Measurements from ENCODE around the gene CNOT3.

The CNOT3 gene

DNA sequence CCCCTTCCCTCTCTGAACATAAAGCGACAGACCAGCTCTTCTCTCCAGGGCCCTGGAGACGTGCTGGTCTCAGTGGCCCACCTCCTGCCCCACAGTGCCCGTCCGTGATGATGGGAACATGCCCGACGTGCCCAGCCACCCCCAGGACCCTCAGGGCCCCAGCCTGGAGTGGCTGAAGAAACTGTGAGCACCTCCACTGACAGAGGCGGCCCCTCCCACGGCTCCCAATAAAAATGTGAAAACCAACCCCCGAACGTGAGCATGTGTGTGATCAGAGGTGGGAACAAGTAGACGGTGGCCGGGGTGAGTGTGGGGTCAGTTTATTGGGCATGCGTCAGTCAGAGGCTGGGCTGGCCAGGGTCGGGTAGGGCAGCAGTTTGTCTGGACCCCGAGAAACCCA lies 30.8 kb upstream of the CNOT3 start:
- Mint-ChIP-seq H3K4me3 (no peak overlapping the region), H3K36me3 (ENCODE audit: insufficient read depth) (peaks cover 65% of the 10 kb centered on the region), H3K27me3 (no peaks in the 10 kb centered on the region), H3K4me1 (ENCODE audit: low read depth in 2 of 2) (peaks cover 15 to 35% of the 10 kb centered on the region in 2 donors), H3K27ac (no peak overlapping the region), H3K9me3 (no peaks in the 10 kb centered on the region)
- DNase-seq (no peak), ATAC-seq (replicated peaks) (no peak)

GRCh38 chr19:54107876-54108490 lies 29.6 kb upstream of the CNOT3 start:
- no peak overlapping the region for H3K4me3 Mint-ChIP-seq
- peak overlapping the region in 1 of 2 donors; percentile 52 for H3K27ac Mint-ChIP-seq
- ATAC-seq (replicated peaks) (no peak), DNase-seq (no peak)
- H3K9me3 Mint-ChIP-seq, result no peaks in the 10 kb centered on the region
- H3K4me1 Mint-ChIP-seq (ENCODE audit: low read depth in 2 of 2), result peaks cover 9 to 26% of the 10 kb centered on the region in 2 donors
- peaks cover 64% of the 10 kb centered on the region for H3K36me3 Mint-ChIP-seq (ENCODE audit: insufficient read depth)
- H3K27me3 Mint-ChIP-seq, result no peaks in the 10 kb centered on the region

GRCh38 chr19:54108496-54108895 lies 29.1 kb upstream of the CNOT3 start:
- Mint-ChIP-seq H3K27me3 (no peaks in the 10 kb centered on the region), H3K9me3 (no peaks in the 10 kb centered on the region), H3K4me3 (no peak overlapping the region), H3K4me1 (ENCODE audit: low read depth in 2 of 2) (peaks cover 5 to 23% of the 10 kb centered on the region in 2 donors), H3K36me3 (ENCODE audit: insufficient read depth) (peaks cover 64% of the 10 kb centered on the region), H3K27ac (no peak overlapping the region)
- no peak for ATAC-seq (replicated peaks)
- no peak for DNase-seq

DNA sequence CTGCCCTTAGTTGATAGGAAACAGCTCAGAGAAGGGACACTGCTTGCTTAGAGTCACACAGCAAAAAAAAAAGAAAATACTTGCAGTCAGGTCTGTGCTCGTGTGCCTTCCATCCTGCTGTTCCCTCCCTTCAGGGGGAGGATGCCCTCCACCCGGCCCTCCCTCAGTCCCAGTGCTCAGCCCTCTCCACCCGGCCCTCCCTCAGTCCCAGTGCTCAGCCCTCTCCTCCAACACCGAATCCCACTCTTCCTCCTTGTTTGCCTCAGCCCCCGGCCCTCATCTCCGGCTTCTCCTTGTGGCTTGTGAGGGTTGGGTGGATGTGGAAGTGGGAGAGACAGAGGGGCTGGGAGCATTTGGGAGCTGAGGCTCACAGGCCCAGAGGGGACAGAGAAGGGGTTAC lies 27.9 kb upstream of the CNOT3 start:
- Mint-ChIP-seq H3K36me3 (ENCODE audit: insufficient read depth) (peaks cover 60% of the 10 kb centered on the region), H3K4me3 (no peak overlapping the region), H3K27me3 (no peaks in the 10 kb centered on the region), H3K27ac (no peak overlapping the region), H3K9me3 (no peaks in the 10 kb centered on the region), H3K4me1 (ENCODE audit: low read depth in 2 of 2) (peaks cover 15 to 34% of the 10 kb centered on the region in 2 donors)
- DNase-seq (no peak), ATAC-seq (replicated peaks) (no peak)

GRCh38 chr19:54114340-54115108 lies 23.0 kb upstream of the CNOT3 start:
- H3K4me1 Mint-ChIP-seq (ENCODE audit: low read depth in 2 of 2), result peaks cover 29 to 41% of the 10 kb centered on the region in 2 donors
- DNase-seq (peak in 2 of 3 experiments; percentile 35 to 46), ATAC-seq (replicated peaks) (peak; percentile 39)
- H3K4me3 Mint-ChIP-seq, result peak overlapping the region; percentile 84 to 88
- H3K36me3 Mint-ChIP-seq (ENCODE audit: insufficient read depth), result peaks cover 55% of the 10 kb centered on the region
- H3K9me3 Mint-ChIP-seq, result no peaks in the 10 kb centered on the region
- peak overlapping the region; percentile 84 to 94 for H3K27ac Mint-ChIP-seq
- no peaks in the 10 kb centered on the region for H3K27me3 Mint-ChIP-seq

DNA sequence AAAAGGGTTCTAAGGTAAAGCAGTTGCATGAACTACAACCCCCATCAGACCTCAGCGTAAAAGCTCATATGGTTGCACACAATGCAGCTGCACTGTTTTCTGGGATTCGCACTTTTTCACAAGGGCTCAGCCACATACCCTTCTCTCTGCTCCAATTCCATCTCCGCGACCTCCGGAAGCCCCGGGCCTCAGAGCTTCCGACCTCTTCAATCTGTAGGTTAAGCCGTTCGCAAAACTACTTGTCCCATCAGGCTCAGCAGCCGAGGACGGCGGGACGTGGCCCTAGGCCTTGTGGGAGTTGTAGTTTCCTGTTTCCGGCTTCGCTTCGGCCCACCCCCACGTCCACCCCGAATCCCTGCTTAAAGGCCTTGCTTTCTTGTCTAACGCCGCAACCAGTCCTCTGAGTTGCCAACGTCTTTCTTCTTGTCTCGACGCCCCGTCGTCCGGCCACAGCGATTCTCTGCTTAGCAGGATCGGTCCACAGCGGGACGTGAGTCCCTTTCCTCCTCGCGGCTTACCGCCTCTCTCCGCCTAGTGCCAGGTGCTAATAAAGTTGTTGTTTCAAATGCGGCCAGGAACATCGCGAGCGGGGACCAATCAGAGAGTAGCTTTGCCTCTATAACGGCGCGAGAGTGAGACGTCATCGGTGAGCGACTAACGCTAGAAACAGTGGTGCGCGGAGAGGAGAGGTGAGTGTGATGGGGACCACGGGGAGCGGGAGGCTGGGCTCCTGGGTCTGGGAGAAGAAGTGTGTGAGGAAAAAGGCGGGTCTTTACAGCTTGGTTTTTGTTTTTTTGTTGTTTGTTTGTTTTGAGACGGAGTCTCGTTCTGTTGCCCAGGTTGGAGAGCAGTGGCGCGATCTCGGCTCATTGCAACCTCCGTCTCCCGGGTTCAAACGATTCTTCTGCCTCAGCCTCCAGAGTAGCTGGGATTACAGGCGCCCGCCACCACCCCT lies 22.2 kb upstream of the CNOT3 start, which contains the start of the genes PRPF31 and TFPT:
TSS of gene PRPF31 (plus strand) at position 646 of the 955 bp plus-strand sequence. CDS start 2,525 bp downstream, outside the sequence.
TSS of gene TFPT (minus strand) at position 549 of the 955 bp plus-strand sequence. CDS start at position 161, 388 bp downstream.
- no peaks in the 10 kb centered on the region for H3K9me3 Mint-ChIP-seq
- peaks cover 57% of the 10 kb centered on the region for H3K36me3 Mint-ChIP-seq (ENCODE audit: insufficient read depth)
- peaks cover 29 to 38% of the 10 kb centered on the region in 2 donors for H3K4me1 Mint-ChIP-seq (ENCODE audit: low read depth in 2 of 2)
- H3K27ac Mint-ChIP-seq, result peak within 1 kb of the TSS; percentile 84 to 94
- ATAC-seq (replicated peaks), result peak; percentile 87
- H3K4me3 Mint-ChIP-seq, result peak within 1 kb of the TSS; percentile 84 to 88
- peak; percentile 93 to 97 (median 97) for DNase-seq
- no peaks in the 10 kb centered on the region for H3K27me3 Mint-ChIP-seq

DNA sequence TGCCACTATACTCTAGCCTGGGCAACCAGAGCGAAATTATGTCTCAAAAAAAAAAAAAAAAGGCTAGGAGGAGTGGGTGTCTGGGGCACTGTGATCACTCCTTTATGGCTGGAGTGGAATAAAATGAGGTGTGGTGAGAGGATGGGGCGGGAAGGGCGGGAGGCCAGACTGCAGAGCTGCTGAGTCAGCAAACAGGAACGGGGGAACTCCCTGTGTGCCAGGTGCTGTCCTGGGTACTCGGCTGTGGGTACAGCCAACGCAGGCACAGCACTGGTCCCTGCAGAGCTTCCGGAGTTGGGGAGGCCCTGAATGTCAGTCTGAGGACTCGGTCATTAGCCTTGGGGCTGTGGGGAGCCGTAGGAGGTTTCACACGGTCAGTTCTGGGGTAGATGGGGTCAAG lies 16.3 kb upstream of the CNOT3 start:
- H3K4me1 Mint-ChIP-seq (ENCODE audit: low read depth in 2 of 2), result peaks cover 7 to 11% of the 10 kb centered on the region in 2 donors
- no peak overlapping the region for H3K4me3 Mint-ChIP-seq
- DNase-seq (no peak), ATAC-seq (replicated peaks) (no peak)
- no peaks in the 10 kb centered on the region for H3K9me3 Mint-ChIP-seq
- peaks cover 62% of the 10 kb centered on the region for H3K36me3 Mint-ChIP-seq (ENCODE audit: insufficient read depth)
- H3K27ac Mint-ChIP-seq, result no peak overlapping the region
- H3K27me3 Mint-ChIP-seq, result no peaks in the 10 kb centered on the region

DNA sequence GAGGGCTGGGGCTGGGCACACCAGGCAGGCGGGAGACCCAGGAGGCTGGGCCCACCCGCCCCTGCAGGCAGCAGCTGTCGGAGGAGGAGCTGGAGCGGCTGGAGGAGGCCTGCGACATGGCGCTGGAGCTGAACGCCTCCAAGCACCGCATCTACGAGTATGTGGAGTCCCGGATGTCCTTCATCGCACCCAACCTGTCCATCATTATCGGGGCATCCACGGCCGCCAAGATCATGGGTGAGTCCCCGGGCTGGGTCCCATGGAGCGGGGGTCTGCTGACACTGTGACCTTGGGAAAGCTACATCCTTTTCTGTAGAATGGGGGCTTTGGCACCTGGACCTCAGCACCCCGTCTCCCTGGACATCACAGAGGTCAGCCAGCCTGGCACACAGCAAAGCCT lies 13.9 kb upstream of the CNOT3 start:
- H3K36me3 Mint-ChIP-seq (ENCODE audit: insufficient read depth), result peaks cover 62% of the 10 kb centered on the region
- no peaks in the 10 kb centered on the region for H3K9me3 Mint-ChIP-seq
- no peak for DNase-seq
- no peak for ATAC-seq (replicated peaks)
- H3K27ac Mint-ChIP-seq, result no peak overlapping the region
- no peak overlapping the region for H3K4me3 Mint-ChIP-seq
- H3K27me3 Mint-ChIP-seq, result no peaks in the 10 kb centered on the region
- H3K4me1 Mint-ChIP-seq (ENCODE audit: low read depth in 2 of 2), result no peaks in the 10 kb centered on the region

- Mint-ChIP-seq H3K4me1 (ENCODE audit: low read depth in 2 of 2) (no peaks in the 10 kb centered on the region), H3K4me3 (no peak overlapping the region), H3K27me3 (no peaks in the 10 kb centered on the region), H3K9me3 (no peaks in the 10 kb centered on the region), H3K27ac (no peak overlapping the region), H3K36me3 (ENCODE audit: insufficient read depth) (peaks cover 62% of the 10 kb centered on the region)
- ATAC-seq (replicated peaks) (no peak), DNase-seq (no peak)
Measured at GRCh38 chr19:54124393-54124792, 13.2 kb upstream of the CNOT3 start.

GRCh38 chr19:54125713-54126112 lies 11.8 kb upstream of the CNOT3 start:
- Mint-ChIP-seq H3K4me1 (ENCODE audit: low read depth in 2 of 2) (no peaks in the 10 kb centered on the region), H3K36me3 (ENCODE audit: insufficient read depth) (peaks cover 48% of the 10 kb centered on the region), H3K4me3 (no peak overlapping the region), H3K9me3 (no peaks in the 10 kb centered on the region), H3K27ac (peak overlapping the region in 1 of 2 donors; percentile 72), H3K27me3 (no peaks in the 10 kb centered on the region)
- ATAC-seq (replicated peaks) (no peak), DNase-seq (no peak)

DNA sequence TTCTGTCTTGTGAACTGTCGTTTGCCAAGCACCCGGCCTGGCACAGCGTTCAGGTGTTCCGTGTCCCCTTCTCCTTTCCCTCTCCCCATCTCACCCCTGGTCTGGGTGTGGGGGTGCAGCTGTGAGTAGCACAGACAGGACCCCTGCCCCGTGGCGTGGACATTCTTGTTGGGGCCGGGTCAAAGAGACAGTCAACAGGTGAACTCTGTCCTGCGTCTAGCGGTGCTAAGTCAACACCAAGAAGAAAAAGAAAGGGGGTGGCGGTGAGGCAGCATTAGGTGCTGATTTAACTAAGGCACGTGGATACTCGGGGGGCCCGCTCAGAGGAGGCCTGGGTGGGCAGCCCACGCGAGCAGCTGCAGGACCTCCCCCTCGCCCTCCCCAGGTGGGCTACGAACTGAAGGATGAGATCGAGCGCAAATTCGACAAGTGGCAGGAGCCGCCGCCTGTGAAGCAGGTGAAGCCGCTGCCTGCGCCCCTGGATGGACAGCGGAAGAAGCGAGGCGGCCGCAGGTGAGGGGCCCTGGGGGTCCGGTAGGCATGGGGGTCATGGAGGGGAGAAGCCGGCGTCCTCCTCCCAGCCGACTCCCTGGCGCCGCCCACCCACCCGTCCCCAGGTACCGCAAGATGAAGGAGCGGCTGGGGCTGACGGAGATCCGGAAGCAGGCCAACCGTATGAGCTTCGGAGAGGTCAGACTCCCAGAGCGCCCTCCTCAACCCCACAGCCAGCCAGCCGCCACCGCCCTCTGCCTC lies 9.7 kb upstream of the CNOT3 start:
- Mint-ChIP-seq H3K4me3 (no peak overlapping the region), H3K27me3 (no peaks in the 10 kb centered on the region), H3K36me3 (ENCODE audit: insufficient read depth) (peaks cover 41% of the 10 kb centered on the region), H3K4me1 (ENCODE audit: low read depth in 2 of 2) (no peaks in the 10 kb centered on the region), H3K27ac (no peak overlapping the region), H3K9me3 (no peaks in the 10 kb centered on the region)
- DNase-seq (no peak), ATAC-seq (replicated peaks) (no peak)

GRCh38 chr19:54128441-54128725 lies 9.2 kb upstream of the CNOT3 start:
- DNase-seq (no peak), ATAC-seq (replicated peaks) (no peak)
- Mint-ChIP-seq H3K4me3 (no peak overlapping the region), H3K4me1 (ENCODE audit: low read depth in 2 of 2) (no peaks in the 10 kb centered on the region), H3K36me3 (ENCODE audit: insufficient read depth) (peaks cover 40% of the 10 kb centered on the region), H3K27ac (no peak overlapping the region), H3K9me3 (no peaks in the 10 kb centered on the region), H3K27me3 (no peaks in the 10 kb centered on the region)
